HTERT RPE-1 (cell line): Measurements from ENCODE around the gene ZBED2.

Source experiments
- in situ Hi-C: fragments of 300-500 bp; cut with MboI; formaldehyde crosslinking; loops from 4 replicates; pipeline ENCODE4 v1.14.3; 2020; ENCODE audit warnings: low sequenced_read_pairs

The ZBED2 gene

DNA sequence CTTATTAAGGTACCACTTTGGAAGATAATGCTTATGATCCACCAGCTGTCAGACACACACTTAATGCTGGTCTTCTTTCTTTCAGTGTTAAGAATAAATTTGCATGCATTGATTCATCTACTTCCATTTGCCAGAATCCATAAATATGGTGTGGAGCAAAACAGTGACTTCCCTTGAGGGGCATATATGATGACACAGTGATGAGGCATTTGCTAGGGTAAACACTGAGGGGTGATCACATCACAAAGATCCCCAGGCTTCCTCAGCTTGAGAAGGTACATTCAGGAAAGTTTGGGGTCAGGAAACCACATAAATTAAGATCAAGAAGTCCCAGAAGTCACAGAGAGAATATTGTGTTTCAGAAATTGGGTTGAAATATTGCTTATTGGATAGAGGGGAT, 9.9 kb upstream of the ZBED2 start:
- in situ Hi-C loops, result no loop called here

DNA sequence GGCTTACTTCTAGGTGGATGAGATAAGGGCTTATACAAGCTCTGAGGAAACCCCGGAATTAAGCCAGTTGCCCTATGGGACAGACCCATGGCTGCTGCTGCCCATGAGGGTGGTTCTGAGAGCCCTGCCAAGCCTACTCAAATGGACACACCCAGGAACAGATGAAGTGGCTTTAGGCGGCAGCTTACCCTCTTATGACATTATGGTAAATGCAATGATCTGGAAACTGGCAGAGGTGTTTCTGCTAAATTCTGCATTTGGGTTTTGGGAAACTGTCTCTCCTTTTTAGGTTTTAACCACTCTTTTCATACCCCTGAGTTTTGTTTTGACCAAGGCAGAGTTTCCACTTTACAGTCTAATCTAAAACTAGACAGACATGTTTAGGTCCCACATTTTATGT, 9.0 kb upstream of the ZBED2 start:
- in situ Hi-C loops, result no loop called here

GRCh38 chr3:111603679-111604078, 8.5 kb upstream of the ZBED2 start:
- in situ Hi-C loops, result no loop called here

GRCh38 chr3:111601810-111602209, 6.7 kb upstream of the ZBED2 start:
- in situ Hi-C loops, result no loop called here

DNA sequence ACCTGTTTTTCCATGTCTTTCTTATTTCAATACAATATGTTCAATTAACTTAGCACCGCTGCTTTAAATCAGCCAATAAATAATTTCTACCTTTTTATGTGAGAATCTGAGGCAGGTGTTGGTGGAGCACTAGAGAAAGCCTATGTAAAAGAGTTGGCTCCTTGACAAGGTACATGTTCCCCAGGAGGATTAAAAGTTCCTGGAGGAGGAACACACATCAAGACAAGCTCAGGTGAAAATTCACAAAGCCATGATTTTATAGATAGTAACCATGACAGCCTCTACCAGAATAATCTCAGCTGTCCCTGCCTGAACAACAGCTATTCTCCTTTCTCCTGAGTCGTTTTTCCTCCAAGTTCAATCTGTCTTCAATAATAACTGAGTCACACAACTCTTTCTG, 3.4 kb upstream of the ZBED2 start:
- in situ Hi-C loops, result no loop called here

- in situ Hi-C loops, result no loop called here
Observed at GRCh38 chr3:111598139-111598538, 3.0 kb upstream of the ZBED2 start.

GRCh38 chr3:111596328-111596727, 1.2 kb upstream of the ZBED2 start:
- in situ Hi-C loops, result no loop called here

- in situ Hi-C loops, result no loop called here
Observed at GRCh38 chr3:111594781-111595180, 365 bp downstream of the ZBED2 start.

GRCh38 chr3:111594205-111594604, 941 bp downstream of the ZBED2 start:
- in situ Hi-C loops, result no loop called here

- in situ Hi-C loops, result no loop called here
Observed at GRCh38 chr3:111593666-111594065, 1.5 kb downstream of the ZBED2 start.

- in situ Hi-C loops, result no loop called here
Observed at GRCh38 chr3:111592936-111593335, 2.2 kb downstream of the ZBED2 start.

- in situ Hi-C loops, result no loop called here
Observed at GRCh38 chr3:111592143-111592542, 3.0 kb downstream of the ZBED2 start.

DNA sequence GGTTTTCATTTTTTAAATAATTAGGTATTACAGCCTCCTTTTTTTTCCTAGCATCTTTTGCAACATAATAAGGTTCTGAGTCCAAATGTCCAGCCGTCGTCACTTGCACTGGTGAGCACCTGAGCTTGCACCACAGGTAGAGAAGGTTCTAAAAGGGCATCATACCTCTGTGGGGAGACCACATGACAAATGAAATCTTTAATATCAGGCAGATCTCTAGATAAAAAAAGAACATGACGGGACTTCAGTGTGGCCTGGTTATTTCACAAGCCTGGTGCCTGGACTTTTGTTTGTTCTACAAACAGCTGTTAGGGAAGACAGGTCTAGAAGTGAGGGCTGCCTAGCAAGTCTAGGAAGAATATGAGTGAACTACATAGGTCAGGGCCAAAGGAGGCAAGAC, 3.6 kb downstream of the ZBED2 start:
- in situ Hi-C loops, result no loop called here

DNA sequence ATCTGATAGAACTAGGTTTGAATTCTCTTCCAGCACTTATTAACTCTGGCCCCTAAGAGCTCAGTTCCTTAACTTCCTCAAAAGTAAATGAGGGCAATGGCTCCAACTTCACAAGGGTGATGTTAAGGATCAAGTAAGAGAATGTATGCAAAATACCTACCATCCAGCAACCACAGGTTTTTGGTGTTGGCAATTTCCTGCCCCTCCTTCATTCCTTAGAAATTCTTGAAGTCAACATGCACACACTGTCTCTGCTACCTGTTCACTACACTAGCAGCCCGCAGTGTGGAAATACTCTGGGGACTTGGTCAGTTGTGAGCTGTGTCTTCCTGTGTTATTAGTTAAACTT, 5.0 kb downstream of the ZBED2 start:
- in situ Hi-C loops, result no loop called here

DNA sequence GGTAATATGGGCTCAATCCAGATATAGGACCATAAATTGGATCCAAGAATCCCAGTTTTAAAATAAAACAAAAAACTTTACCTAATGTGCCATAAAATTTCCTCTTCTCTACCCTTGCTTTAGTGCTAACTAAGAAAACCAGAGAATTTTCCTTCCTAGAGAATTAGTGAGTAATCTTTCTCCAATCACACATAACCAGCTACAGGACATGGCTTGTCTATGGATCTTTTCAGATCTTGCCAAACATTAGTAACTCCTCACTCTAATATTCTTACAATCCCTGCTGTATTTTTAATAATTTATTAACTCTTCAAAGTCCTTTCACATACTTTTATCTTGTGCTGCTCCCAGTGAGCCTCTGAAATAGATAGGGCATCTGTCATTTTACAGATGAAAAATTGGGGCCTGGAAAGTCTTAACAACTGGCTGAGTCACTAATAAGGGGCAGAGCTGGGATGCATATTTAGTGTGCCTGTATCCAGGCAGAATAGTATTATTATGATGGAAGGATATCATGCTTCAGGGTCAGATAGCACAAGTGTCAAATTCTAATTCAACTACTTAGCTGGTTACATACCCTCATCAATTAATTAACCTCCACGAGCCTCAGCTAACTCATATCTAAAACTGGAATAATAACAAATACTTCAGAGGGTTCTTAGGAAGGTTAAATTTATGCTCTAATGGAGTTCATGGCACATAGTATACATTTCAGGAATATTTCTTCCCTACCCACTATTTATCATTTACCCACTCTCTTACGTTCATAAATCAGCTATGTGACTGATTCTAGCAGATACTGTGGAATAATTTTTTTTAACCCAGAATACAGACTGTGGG, 5.6 kb downstream of the ZBED2 start:
- in situ Hi-C loops, result no loop called here

- in situ Hi-C loops, result no loop called here
Observed at GRCh38 chr3:111588527-111588926, 6.6 kb downstream of the ZBED2 start.

- in situ Hi-C loops, result no loop called here
Observed at GRCh38 chr3:111585217-111585616, 9.9 kb downstream of the ZBED2 start.

GRCh38 chr3:111584744-111585143, 10.4 kb downstream of the ZBED2 start:
- in situ Hi-C loops, result no loop called here

- in situ Hi-C loops, result no loop called here
Observed at GRCh38 chr3:111582120-111582474, 13.0 kb downstream of the ZBED2 start.

- in situ Hi-C loops, result no loop called here
Observed at GRCh38 chr3:111581403-111582119, 13.6 kb downstream of the ZBED2 start.

GRCh38 chr3:111579495-111579894, 15.7 kb downstream of the ZBED2 start:
- in situ Hi-C loops, result no loop called here

DNA sequence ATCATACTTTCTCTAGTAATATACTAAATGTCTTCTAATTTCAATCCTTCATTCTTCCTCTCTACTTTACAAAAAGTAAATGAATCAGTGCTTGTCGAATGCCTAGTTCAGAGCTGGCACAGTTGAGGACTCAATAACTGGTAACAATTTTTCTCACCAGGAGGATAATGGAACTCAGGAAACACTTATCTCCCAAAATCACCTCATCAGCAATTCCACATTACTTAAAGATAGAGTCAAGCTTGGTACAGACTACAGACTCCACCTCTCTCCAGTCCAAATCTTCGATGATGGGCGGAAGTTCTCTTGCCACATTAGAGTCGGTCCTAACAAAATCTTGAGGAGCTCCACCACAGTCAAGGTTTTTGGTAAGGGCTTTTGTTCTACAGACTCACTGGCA, 16.3 kb downstream of the ZBED2 start:
- in situ Hi-C loops, result no loop called here
